GM18499 (cell line): Measurements from ENCODE around the gene EPHA7.

Source experiments
- ATAC-seq: cut with Tn5 transposase; IDR thresholded peaks from one replicate; pipeline ENCODE4 v1.9.1; 2021; ENCODE audit warnings: moderate number of reproducible peaks; ENCODE audit not compliant: insufficient read depth, unreplicated experiment

The EPHA7 gene

GRCh38 chr6:93266116-93266817 is 153.1 kb downstream of the EPHA7 start:
- ATAC-seq = no peak

DNA sequence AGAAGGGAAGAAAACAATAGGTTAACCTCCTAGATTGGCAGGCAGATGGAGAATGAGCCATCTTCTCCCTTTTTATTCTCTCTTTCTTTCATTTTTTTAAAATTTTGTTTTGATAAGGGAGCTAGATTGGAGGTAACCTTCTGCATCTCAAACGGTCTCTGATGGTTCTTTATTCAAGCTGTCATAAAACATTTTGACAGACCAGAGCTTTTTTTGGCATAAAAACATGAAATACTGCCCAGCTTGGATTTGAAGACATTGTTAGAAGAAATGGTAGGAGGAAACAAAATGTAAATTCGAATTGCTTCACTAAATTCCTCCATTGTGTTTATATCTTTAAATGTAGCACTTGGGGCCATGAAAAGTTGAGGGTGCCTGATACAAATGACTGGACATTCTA is 158.5 kb downstream of the EPHA7 start:
- no peak for ATAC-seq

DNA sequence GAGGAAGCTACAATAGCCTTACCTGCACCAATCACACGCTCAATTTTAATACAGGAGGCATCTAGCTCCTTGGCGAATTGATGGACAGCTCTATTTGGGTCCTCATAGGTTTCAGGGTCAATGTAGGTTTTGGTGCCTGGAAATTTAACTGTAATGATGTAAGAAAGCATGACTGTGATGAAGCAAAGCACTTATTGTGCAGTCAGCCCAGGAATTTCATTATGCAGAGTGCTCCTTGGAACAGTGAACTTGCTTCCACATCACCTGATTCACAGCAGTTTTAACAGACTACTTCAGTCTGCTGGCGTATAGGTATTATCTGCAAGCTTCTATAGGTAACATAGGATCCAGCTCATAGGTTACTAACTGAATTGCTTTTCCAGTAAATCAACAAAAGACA is 160.0 kb downstream of the EPHA7 start:
- no peak for ATAC-seq

DNA sequence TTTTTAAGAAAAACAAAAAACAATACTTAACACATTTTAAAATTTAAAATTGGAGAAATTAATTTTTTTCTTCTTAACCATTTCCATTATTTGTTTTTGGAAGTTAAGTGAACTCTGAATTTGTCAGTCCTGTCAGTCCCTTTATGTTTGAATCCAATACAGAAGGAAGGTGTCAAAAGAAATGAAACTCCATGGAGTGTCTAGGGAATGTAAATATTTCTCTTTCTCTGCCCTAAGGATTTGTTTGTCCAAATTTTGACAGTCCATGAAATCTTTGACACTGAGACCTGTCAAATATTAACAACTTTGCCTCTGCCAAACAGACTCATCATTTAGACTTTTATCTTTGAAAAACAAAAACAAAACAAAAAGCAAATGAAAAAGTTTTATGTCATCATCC is 166.4 kb downstream of the EPHA7 start:
- no peak for ATAC-seq

DNA sequence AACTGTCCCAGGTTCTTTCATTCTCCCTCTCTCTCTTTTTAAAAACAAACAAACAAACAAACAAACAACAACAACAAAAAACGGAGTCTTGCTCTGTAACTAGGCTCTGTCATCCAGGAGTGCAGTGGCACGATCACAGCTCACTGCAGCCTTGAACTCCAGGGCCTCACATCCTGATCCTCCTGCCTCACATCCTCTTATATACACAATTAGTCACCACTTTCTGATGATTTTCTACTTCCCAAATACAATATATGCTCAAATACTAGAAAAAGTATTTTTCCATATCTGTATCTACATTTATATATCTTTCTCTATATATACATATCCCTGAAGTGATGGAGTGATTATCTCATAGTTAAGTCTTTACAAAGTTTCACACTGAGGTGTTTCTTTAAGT is 170.7 kb downstream of the EPHA7 start:
- ATAC-seq = no peak

GRCh38 chr6:93243231-93243778 is 176.1 kb downstream of the EPHA7 start:
- no peak for ATAC-seq

DNA sequence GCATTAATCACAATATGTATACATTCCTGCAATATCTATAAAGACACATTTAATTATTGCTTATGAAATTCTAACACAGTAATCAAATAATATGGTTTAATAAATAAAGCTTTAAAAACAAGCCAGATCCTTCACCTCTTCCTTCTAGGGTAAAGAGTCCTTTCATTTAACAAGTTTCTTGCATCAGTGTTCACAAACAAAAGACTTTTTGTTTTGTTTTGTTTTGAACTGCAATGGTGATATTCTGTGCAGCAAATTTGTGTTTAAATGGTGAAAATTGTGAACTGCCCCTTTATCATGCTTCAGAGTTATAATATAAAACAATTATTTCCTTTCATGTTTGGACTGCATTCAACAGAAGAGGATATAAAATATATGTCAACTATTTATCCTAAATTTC is 177.3 kb downstream of the EPHA7 start:
- no peak for ATAC-seq

DNA sequence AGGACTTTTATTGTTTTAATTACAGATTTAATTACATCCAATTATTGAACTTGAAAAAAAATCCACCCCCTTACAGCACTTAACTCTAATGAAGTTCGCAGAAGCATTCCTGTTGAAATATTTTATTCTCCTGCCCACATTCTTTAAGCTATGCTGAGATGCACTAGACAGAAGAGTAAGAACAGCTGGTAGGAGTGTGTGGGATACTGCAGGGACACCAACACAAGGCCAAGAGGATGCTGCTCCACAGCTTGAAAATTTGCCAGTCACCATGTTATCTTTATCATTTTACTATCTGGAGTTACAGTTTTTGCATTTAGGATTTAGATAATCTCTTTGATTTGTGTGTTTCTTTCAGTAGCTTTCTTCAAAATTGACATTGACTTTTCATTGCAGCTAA is 180.7 kb downstream of the EPHA7 start:
- no peak for ATAC-seq

GRCh38 chr6:93235775-93236174 is 183.6 kb downstream of the EPHA7 start:
- ATAC-seq = no peak

- ATAC-seq = no peak
Measured at GRCh38 chr6:93226822-93227221, 192.5 kb downstream of the EPHA7 start.

DNA sequence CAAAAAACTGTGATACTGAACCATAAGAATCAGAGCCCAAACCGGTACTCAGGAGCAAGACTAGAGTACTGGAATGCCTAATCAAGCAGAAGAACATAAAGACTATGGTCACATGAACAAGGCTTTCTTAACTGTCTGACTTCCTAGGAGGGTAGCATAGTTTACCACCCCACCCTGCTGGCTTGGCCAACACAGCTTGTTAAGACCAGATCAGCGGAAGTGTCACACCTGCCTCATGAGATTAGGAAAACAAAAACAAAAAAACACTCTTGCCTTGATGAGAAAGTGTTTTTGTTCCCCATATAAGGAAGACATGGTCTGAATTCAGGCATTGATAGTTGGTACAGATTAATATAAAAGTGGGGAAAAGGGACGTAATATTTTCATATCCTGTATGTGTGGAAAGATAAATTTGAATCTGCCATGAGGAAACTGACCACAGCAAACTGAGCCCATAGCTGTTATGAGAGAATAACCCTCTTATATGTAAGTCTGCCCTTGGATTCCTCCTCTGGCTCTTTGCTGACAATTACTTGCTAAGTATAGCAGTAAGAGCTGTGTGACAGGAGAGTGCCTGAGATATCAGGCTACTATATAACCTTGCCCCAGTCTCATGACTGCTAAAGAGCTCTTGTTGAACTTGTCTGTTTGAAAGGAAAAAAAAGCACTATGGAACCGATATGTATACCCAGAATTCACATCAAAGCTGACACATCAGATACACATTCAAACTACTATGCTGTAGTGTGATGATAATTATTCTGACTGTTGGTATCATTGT is 197.1 kb downstream of the EPHA7 start:
- no peak for ATAC-seq

DNA sequence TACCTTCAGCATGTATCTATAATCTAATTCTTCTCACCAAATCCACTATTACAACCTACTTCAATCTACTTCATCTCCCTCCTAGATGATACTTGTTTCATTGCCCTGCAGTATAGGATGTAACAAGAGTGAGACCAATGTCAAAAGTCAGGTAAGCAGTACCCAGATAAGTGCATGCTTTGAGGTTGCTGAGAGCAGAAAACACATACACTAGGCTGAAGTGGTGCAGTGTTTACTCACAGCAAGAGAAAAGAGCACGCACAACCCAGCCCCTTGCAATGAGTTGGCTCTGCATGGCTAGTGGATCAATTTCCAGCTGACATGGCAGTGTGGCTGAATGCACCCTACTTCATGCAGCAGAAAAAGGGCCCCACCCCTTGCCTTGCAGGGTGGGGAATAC is 199.9 kb downstream of the EPHA7 start:
- no peak for ATAC-seq

GRCh38 chr6:93218096-93218495 is 201.3 kb downstream of the EPHA7 start:
- ATAC-seq = no peak

DNA sequence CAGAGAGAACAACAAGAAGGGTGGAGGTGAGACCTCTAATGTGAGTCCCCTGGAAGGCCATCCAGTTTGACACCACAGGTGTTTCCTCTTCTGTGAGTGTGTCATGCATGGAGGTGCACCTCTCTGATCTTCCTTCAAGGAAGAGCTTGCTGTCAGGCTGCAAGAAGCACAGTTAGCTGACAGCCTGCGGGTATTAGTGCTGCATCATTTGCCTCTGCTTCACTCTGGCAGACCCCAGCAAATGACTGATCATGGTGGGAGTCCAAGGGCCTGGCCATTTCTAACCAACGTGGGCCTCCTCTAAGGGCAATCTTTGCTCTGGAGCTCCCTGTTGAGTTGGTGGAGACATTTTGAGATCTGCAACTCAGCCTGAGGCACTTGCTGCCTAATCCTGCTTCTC is 206.3 kb downstream of the EPHA7 start:
- ATAC-seq = no peak

DNA sequence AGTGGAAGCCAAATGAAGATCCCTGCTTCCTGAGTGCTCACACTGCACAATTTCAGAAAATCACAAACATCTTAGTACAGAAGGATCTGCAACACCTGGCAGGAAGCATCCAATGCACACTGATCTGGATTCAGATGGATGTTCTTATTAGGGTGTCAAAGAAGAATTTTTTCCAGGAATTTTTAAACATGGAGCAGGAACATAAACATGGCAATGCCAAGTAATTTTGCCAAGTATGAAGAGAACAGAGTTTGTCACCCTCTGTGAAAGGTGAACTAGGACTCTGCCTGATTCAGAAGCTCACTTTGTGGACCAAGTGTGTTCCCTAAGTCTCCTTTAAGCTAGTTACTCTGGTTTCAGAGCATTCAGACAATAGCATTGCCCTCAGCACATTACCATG is 208.5 kb downstream of the EPHA7 start:
- ATAC-seq = no peak

DNA sequence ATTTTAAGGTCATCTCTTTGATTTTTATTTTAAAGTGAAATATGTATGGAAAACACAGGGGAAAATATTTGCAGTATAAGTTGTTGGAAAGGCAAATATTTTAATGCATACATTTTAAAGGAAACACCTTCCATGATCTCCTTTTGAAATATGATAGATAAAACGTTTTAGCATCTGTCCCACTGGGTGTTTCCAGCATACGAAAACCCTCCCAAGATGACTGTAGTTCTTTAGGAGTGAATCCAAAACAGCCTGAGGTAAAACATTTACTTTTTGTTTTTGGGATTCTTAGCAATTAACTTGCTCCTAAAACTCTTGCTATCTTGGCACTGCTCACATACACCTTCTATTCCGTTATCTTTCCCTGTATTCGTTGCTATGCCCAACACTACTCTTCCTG is 210.0 kb downstream of the EPHA7 start:
- no peak for ATAC-seq

- no peak for ATAC-seq
Measured at GRCh38 chr6:93196406-93196970, 222.9 kb downstream of the EPHA7 start.

DNA sequence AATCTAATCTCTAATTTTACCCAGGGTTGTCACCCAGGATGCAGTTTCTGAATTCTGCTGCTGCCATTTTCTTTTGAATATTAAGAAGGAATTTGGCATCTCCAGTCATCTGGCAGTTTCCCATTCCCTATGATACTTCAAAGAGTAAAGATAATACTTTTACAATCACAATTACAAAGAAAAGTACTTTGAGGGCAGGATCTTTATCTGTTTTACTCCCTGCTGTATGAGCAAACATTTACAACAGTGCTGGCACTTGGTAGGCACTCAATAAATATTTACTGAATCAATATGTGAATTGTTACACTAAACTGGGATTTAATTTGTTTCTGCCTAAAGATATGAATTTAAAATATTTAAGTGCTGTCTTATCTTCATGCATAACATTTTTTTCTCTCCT is 224.9 kb downstream of the EPHA7 start:
- ATAC-seq = no peak

DNA sequence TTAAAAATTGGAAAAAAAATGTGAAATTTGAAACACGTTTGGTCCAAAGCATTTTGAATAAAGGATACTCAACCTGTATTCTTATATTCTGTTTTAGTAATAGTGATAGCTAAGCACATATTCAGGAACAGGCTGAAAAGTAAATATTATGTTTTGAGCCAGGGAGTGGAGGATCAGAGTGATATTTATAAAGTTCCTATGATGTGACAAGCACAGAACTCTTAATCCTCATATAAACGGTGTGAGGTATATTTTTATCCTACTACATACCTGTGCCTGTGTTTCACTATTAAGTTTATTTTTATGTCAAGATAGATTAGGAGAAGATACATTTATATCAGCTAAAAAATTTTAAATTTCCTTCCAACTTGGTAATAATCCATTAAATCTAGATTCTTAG is 225.5 kb downstream of the EPHA7 start:
- no peak for ATAC-seq
